Thyroid gland (tissue), 4 donors: ENCODE measurements around the gene UCN2.

Source experiments
- POLR2A ChIP-seq, 2 donors: fragments of 450-650 bp; IDR thresholded peaks; one replicate each; pipeline ENCODE4 v1.6.1; 2017; ENCODE audit warnings: antibody characterized with exemption in 2 of 2, mild to moderate bottlenecking in 2 of 2, moderate library complexity in 1 of 2
- TF ChIP-seq, protein P1 (sequence below), 6 experiments: fragments of 200-600 bp in 3 of 6; fragments of 450-650 bp in 3 of 6; sonication (generic) in 3 of 6; IDR thresholded peaks; one replicate each; pipeline ENCODE4 v1.5.1; 2016 to 2019; ENCODE audit warnings: antibody characterized with exemption in 6 of 6, mild to moderate bottlenecking in 2 of 6, inconsistent platforms in 1 of 6, moderate library complexity in 1 of 6

DNA sequence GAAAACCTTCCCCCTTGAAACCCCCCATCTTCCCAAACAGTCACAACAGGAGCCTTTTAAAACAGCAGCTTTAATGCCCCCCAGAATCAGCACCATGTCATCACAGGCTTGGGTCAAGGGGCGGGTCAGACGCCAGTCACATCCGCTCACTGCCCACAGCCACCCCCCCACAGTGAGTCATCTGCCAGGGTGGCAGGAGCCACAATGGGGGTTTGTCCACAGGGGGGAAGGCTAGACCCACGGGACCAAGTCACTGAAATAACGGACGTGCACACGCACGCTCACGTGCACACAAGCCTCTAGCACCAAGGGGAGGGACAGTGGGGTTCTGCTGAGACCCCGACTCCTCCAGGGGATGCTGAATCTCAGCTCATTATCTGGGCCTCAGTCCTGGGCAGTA is 441 bp upstream of the UCN2 start:
- TF ChIP-seq, protein P1, sequence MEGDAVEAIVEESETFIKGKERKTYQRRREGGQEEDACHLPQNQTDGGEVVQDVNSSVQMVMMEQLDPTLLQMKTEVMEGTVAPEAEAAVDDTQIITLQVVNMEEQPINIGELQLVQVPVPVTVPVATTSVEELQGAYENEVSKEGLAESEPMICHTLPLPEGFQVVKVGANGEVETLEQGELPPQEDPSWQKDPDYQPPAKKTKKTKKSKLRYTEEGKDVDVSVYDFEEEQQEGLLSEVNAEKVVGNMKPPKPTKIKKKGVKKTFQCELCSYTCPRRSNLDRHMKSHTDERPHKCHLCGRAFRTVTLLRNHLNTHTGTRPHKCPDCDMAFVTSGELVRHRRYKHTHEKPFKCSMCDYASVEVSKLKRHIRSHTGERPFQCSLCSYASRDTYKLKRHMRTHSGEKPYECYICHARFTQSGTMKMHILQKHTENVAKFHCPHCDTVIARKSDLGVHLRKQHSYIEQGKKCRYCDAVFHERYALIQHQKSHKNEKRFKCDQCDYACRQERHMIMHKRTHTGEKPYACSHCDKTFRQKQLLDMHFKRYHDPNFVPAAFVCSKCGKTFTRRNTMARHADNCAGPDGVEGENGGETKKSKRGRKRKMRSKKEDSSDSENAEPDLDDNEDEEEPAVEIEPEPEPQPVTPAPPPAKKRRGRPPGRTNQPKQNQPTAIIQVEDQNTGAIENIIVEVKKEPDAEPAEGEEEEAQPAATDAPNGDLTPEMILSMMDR (IDR thresholded peaks at IDR 0.05) = no peak
- no peak for TF ChIP-seq POLR2A (IDR thresholded peaks at IDR 0.05)
